ENCODE data around the gene SNX18. TPM values are rescaled to one million over a fixed set of nuclear protein-coding genes. Genes with fewer than 3 reads are reported as not detected.

The SNX18 gene
- total and polyA plus RNA-seq, 10 of the 15 experiments (the other 5 are each of a cell fraction or from before 2014, with no cell fraction given) = 0.27 to 1.7 (median 0.47) TPM

GRCh38 chr5:54524082-54524481 is 6.5 kb downstream of the SNX18 start (continued):
- no peak for TF ChIP-seq E2F8 (IDR thresholded peaks at IDR 0.05; ENCODE audit: low read depth, partially characterized antibody)
- TF ChIP-seq POLR2A (IDR thresholded peaks at IDR 0.05; ENCODE audit: low read depth, low read length) = no peak
- TF ChIP-seq ZNF217 (IDR thresholded peaks at IDR 0.05) = no peak
- TF ChIP-seq SUZ12 (IDR thresholded peaks at IDR 0.05; ENCODE audit: unreplicated experiment) = no peak
- no peak for TF ChIP-seq E4F1 (IDR thresholded peaks at IDR 0.05; ENCODE audit: borderline replicate concordance, partially characterized antibody)
- no peak for TF ChIP-seq HDGF (IDR thresholded peaks at IDR 0.05)
- TF ChIP-seq YY1 (IDR thresholded peaks at IDR 0.05; ENCODE audit: low read depth, low read length) = no peak
- TF ChIP-seq ZBTB4 (CRISPR knock-in tag; IDR thresholded peaks at IDR 0.05) = no peak
- TF ChIP-seq CBX5 (IDR thresholded peaks at IDR 0.05; ENCODE audit: low read depth) = no peak
- TF ChIP-seq HDAC2 (IDR thresholded peaks at IDR 0.05) = no peak
- TF ChIP-seq IRF5 (IDR thresholded peaks at IDR 0.05; ENCODE audit: borderline replicate concordance) = no peak
- no peak for TF ChIP-seq NR2F1 (conservative IDR thresholded peaks at IDR 0.05)
- no peak for TF ChIP-seq USF2 (IDR thresholded peaks at IDR 0.05; ENCODE audit: borderline replicate concordance, low read depth, low read length)
